Measurements from ENCODE around the gene GIGYF1.
"Not testable (repeated sequence)": the region's sequence is repeated elsewhere in the genome, so short reads cannot be mapped to it uniquely, and the experiment has no call there.

GIGYF1 gene

DNA sequence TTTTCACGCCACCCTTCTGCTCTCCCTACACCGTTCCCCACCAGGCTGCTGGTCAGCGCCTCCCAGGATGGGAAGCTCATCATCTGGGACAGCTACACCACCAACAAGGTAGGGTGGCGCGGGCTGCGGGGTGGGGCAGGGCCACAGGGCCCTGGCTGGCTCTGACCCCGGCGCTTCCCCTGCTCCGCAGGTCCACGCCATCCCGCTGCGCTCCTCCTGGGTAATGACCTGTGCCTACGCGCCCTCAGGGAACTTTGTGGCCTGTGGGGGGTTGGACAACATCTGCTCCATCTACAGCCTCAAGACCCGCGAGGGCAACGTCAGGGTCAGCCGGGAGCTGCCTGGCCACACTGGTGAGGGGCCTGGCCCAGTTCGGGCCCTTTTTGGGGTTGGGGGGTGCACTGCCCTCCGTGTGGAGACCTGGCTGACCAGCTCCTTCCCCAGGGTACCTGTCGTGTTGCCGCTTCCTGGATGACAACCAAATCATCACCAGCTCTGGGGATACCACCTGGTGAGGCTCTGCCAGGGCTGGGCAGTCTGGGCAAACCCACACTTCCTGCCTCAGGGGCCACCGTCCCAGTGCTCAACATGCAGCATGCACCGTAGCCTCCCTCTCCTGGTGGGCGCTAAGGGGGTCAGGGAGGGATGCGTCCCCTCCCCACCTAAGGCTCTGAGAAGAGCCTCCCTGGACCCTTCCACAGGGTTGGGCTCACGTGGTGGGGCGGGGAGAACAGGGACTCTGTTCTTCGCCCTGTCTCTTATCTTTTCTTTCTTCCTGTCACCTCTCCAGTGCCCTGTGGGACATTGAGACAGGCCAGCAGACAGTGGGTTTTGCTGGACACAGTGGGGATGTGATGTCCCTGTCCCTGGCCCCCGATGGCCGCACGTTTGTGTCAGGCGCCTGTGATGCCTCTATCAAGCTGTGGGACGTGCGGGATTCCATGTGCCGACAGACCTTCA, 16.5 kb downstream of the GIGYF1 start:
- Mint-ChIP-seq H3K4me1 (ENCODE audit: low read depth in 2 of 2) (peaks cover 31 to 35% of the 10 kb centered on the region in 2 donors), H3K4me3 (peak overlapping the region; percentile 18 to 42), H3K27me3 (no peaks in the 10 kb centered on the region), H3K27ac (peak overlapping the region; percentile 86 to 92), H3K36me3 (ENCODE audit: insufficient read depth) (peaks cover 85% of the 10 kb centered on the region), H3K9me3 (no peaks in the 10 kb centered on the region)
- ATAC-seq (replicated peaks) (no peak), DNase-seq (no peak)

GRCh38 chr7:100676501-100677306, 17.3 kb downstream of the GIGYF1 start:
- Mint-ChIP-seq H3K9me3 (no peaks in the 10 kb centered on the region), H3K27ac (peak overlapping the region; percentile 92 to 96), H3K36me3 (ENCODE audit: insufficient read depth) (peaks cover 81% of the 10 kb centered on the region), H3K4me3 (peak overlapping the region; percentile 89 to 97), H3K27me3 (no peaks in the 10 kb centered on the region), H3K4me1 (ENCODE audit: low read depth in 2 of 2) (peaks cover 32 to 34% of the 10 kb centered on the region in 2 donors)
- no peak for ATAC-seq (replicated peaks)
- DNase-seq, result no peak

DNA sequence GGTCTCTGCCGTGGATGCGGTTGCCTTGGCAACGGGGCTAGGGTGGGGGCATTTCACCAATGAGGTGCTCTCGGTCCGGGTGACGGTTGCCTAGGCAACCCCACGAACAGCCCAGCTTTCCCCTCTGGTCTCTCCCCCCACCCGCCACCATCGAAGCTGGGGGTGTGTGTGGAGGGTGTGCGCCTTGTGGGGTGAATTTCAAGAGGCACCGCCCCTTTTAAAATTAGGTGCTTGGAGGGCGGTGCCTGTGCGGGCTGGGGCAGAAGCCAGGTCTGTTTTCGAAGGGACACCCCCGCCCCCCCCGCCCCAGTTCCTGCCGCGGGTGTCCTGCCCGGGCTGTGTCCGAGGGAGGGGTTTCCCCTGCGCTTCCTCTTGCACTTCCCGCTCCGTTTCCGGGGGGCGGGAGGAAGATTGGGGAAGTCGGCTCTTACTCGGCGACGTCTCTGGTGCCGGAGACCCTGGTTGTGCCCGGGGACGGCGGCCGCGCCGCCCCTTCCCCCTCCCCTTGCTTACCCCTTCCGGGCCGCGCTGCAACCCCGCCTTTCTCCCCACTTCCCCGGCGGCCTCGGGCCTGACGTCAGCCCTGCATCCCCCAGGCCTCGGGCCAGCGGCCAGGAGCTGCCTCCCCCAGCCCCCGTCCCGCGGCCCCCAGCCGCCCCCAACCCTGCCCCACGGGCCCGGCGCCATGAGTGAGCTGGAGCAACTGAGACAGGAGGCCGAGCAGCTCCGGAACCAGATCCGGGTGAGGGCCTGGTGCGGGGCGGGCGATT, 18.3 kb downstream of the GIGYF1 start:
- peak; percentile 63 for ATAC-seq (replicated peaks)
- H3K27ac Mint-ChIP-seq, result peak overlapping the region; percentile 92 to 96
- no peaks in the 10 kb centered on the region for H3K27me3 Mint-ChIP-seq

GRCh38 chr7:100675105-100675451, 19.0 kb downstream of the GIGYF1 start:
- peak overlapping the region; percentile 89 to 97 for H3K4me3 Mint-ChIP-seq
- peaks cover 76% of the 10 kb centered on the region for H3K36me3 Mint-ChIP-seq (ENCODE audit: insufficient read depth)
- DNase-seq (no peak), ATAC-seq (replicated peaks) (peak; percentile 2)
- H3K4me1 Mint-ChIP-seq (ENCODE audit: low read depth in 2 of 2), result peaks cover 22 to 24% of the 10 kb centered on the region in 2 donors
- peak overlapping the region; percentile 96 to 98 for H3K27ac Mint-ChIP-seq
- H3K27me3 Mint-ChIP-seq, result no peaks in the 10 kb centered on the region
- no peaks in the 10 kb centered on the region for H3K9me3 Mint-ChIP-seq

More for the DNA sequence above, 18.3 kb downstream of the GIGYF1 start:
- Mint-ChIP-seq H3K4me3 (peak overlapping the region; percentile 89 to 97), H3K4me1 (ENCODE audit: low read depth in 2 of 2) (peaks cover 27 to 29% of the 10 kb centered on the region in 2 donors), H3K36me3 (ENCODE audit: insufficient read depth) (peaks cover 82% of the 10 kb centered on the region), H3K9me3 (no peaks in the 10 kb centered on the region)
- peak; percentile 86 to 94 (median 92) for DNase-seq

GRCh38 chr7:100674411-100675104, 19.5 kb downstream of the GIGYF1 start:
- Mint-ChIP-seq H3K36me3 (ENCODE audit: insufficient read depth) (peaks cover 72% of the 10 kb centered on the region), H3K9me3 (no peaks in the 10 kb centered on the region), H3K4me1 (ENCODE audit: low read depth in 2 of 2) (peaks cover 19 to 21% of the 10 kb centered on the region in 2 donors), H3K27me3 (no peaks in the 10 kb centered on the region), H3K4me3 (peak overlapping the region; percentile 89 to 97), H3K27ac (peak overlapping the region; percentile 96 to 98)
- DNase-seq (no peak), ATAC-seq (replicated peaks) (no peak)

- no peak for ATAC-seq (replicated peaks)
- no peaks in the 10 kb centered on the region for H3K9me3 Mint-ChIP-seq
- H3K36me3 Mint-ChIP-seq (ENCODE audit: insufficient read depth), result peaks cover 67% of the 10 kb centered on the region
- H3K27me3 Mint-ChIP-seq, result no peaks in the 10 kb centered on the region
- H3K27ac Mint-ChIP-seq, result peak overlapping the region; percentile 96 to 98
- H3K4me1 Mint-ChIP-seq (ENCODE audit: low read depth in 2 of 2), result peaks cover 15 to 18% of the 10 kb centered on the region in 2 donors
- peak in 2 of 3 experiments; percentile 35 to 50 for DNase-seq
- peak overlapping the region; percentile 89 to 97 for H3K4me3 Mint-ChIP-seq
Observed at GRCh38 chr7:100673942-100674410, 20.1 kb downstream of the GIGYF1 start.

DNA sequence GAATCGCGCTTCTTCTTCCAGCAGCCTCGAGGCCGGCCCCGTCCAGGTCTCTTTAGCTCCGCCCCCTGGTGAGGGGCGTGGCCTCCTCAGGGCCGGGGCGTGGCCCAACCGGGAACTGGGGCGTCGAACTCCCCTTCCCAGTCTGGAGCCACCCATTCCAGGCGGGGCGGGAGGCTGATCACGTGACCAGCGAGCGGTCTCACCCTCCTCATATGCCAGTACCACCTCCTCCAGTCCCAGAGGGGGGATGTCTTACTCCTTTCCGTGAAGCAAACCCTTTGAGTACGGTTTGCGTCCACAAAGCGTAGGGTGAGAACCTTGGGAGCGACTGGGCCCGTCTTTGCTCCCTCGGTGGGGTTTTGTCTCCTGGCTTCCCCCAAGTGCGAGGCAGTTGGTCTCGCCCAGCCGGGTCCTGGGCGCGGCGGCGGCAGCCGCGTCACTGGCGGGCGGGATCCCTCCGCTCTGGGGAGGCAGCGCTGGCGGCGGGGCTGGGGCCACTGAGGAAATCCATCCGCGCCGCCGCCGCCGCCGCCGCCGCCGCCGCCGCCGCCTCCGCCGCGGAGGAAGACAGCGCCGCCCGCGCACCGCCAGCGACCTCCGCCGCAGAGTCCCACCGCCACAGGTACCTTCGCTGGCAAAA, 20.6 kb downstream of the GIGYF1 start, which contains the start of gene GNB2:
Gene GNB2 (plus strand): TSS at position 439 of the 640 bp plus-strand sequence. CDS start 2,526 bp downstream, outside the sequence.
- DNase-seq (peak; percentile 94 to 97 (median 95)), ATAC-seq (replicated peaks) (peak; percentile 52)
- H3K27ac Mint-ChIP-seq, result peak within 1 kb of the TSS; percentile 96 to 98
- H3K9me3 Mint-ChIP-seq, result no peaks in the 10 kb centered on the region
- peaks cover 15 to 16% of the 10 kb centered on the region in 2 donors for H3K4me1 Mint-ChIP-seq (ENCODE audit: low read depth in 2 of 2)
- H3K27me3 Mint-ChIP-seq, result no peaks in the 10 kb centered on the region
- H3K4me3 Mint-ChIP-seq, result peak within 1 kb of the TSS; percentile 89 to 97
- peaks cover 63% of the 10 kb centered on the region for H3K36me3 Mint-ChIP-seq (ENCODE audit: insufficient read depth)

GRCh38 chr7:100671353-100672327, 22.4 kb downstream of the GIGYF1 start:
- DNase-seq (no peak), ATAC-seq (replicated peaks) (no peak)
- Mint-ChIP-seq H3K9me3 (no peaks in the 10 kb centered on the region), H3K27me3 (peaks cover 0 to 7% of the 10 kb centered on the region in 2 donors), H3K36me3 (ENCODE audit: insufficient read depth) (peaks cover 45% of the 10 kb centered on the region), H3K27ac (no peak overlapping the region), H3K4me3 (peak overlapping the region in 1 of 2 donors; percentile 89), H3K4me1 (ENCODE audit: low read depth in 2 of 2) (peaks cover 4 to 9% of the 10 kb centered on the region in 2 donors)

DNA sequence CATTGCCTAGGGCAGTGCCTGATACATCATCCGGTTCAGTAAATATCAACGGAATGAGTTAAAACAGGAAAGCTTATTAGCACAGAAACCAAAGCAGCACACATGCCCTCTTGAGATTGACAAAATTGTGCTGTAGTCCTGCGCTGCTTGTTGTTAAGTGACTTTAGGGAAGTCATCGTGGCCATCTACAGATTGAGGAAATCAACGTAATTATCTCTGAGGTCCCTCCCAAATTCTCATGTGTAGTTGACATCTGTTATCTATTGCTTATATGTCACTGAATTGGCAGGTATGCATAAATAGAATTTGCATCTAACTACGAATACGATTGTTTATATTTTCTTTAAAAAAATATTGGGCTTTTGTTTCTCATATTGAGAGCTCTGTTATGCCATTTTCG, 24.0 kb downstream of the GIGYF1 start:
- Mint-ChIP-seq H3K36me3 (ENCODE audit: insufficient read depth) (peaks cover 29% of the 10 kb centered on the region), H3K27ac (no peak overlapping the region), H3K9me3 (no peaks in the 10 kb centered on the region), H3K27me3 (peaks cover 3 to 19% of the 10 kb centered on the region in 2 donors), H3K4me1 (ENCODE audit: low read depth in 2 of 2) (peaks cover 4 to 5% of the 10 kb centered on the region in 2 donors), H3K4me3 (no peak overlapping the region)
- no peak for DNase-seq
- no peak for ATAC-seq (replicated peaks)

DNA sequence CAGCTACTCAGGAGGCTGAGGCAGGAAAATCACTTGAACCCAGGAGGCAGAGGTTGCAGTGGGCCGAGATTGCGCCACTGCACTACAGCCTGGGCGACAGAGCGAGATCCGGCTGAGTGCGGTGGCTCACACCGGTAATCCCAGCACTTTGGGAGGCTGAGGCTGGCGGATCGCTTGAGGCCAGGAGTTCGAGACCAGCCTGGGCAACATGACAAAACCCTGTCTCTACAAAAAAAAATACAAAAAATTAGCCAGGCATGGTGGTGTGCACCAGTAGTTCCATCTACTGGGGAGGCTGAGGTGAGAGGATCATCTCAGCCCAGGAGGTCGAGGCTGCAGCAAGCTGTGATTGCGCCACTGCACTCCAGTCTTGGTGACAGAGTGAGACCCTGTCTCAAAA, 24.9 kb downstream of the GIGYF1 start:
- not testable (repeated sequence) for H3K4me3 Mint-ChIP-seq; H3K27ac Mint-ChIP-seq; H3K4me1 Mint-ChIP-seq (ENCODE audit: low read depth in 2 of 2); ATAC-seq (replicated peaks); DNase-seq; H3K9me3 Mint-ChIP-seq
- peaks cover 5 to 21% of the 10 kb centered on the region in 2 donors for H3K27me3 Mint-ChIP-seq
- H3K36me3 Mint-ChIP-seq (ENCODE audit: insufficient read depth), result peaks cover 21% of the 10 kb centered on the region

GRCh38 chr7:100668069-100668449, 26.0 kb downstream of the GIGYF1 start:
- DNase-seq, result no peak
- Mint-ChIP-seq H3K27me3 (peaks cover 5 to 21% of the 10 kb centered on the region in 2 donors), H3K9me3 (no peaks in the 10 kb centered on the region), H3K4me3 (no peak overlapping the region), H3K4me1 (ENCODE audit: low read depth in 2 of 2) (peaks cover 2 to 4% of the 10 kb centered on the region in 2 donors), H3K27ac (no peak overlapping the region), H3K36me3 (ENCODE audit: insufficient read depth) (peaks cover 10% of the 10 kb centered on the region)
- no peak for ATAC-seq (replicated peaks)
